Neural cell (in vitro differentiated cells): Measurements from ENCODE around the gene BTN2A1. TPM values are rescaled to one million over a fixed set of nuclear protein-coding genes. Genes with fewer than 3 reads are reported as not detected.
"Not testable (repeated sequence)": the region's sequence is repeated elsewhere in the genome, so short reads cannot be mapped to it uniquely, and the experiment has no call there.

Experiments
- H2AFZ ChIP-seq: fragments of 200-600, 300-800 bp; sonication (generic), shearing (Covaris generic); 2 replicates; pipeline ENCODE4 v1.6.0; 2014; ENCODE audit warnings: low read depth, mild to moderate bottlenecking, antibody characterized with exemption, low read length, moderate library complexity
- H3F3A ChIP-seq: fragments of 200-600 bp; shearing (Covaris generic); 2 replicates; pipeline ENCODE4 v1.6.1; 2016; ENCODE audit warnings: mild to moderate bottlenecking, moderate library complexity, mixed read lengths, antibody characterized with exemption, low read length; ENCODE audit not compliant: insufficient read depth, poor library complexity, severe bottlenecking
- H3K27ac ChIP-seq: fragments of 200-600, 300-800 bp; sonication (generic), shearing (Covaris generic); 2 replicates; pipeline ENCODE4 v1.5.1; 2014; ENCODE audit warnings: mild to moderate bottlenecking, low read length, moderate library complexity
- H3K27me3 ChIP-seq: fragments of 300-800, 200-600 bp; sonication (generic), shearing (Covaris generic); 2 replicates; pipeline ENCODE4 v1.6.0; 2014; ENCODE audit warnings: mild to moderate bottlenecking, low read depth, low read length, moderate library complexity; ENCODE audit not compliant: insufficient read depth
- H3K36me3 ChIP-seq: fragments of 300-800, 200-600 bp; sonication (generic), shearing (Covaris generic); 2 replicates; pipeline ENCODE4 v1.5.1; 2014; ENCODE audit warnings: mild to moderate bottlenecking, antibody characterized with exemption, low read length, moderate library complexity; ENCODE audit not compliant: insufficient read depth
- H3K4me2 ChIP-seq: fragments of 300-800, 200-600 bp; sonication (generic), shearing (Covaris generic); 2 replicates; pipeline ENCODE4 v1.6.0; 2014; ENCODE audit warnings: mild to moderate bottlenecking, low read length
- H3K4me3 ChIP-seq: fragments of 300-800, 200-600 bp; sonication (generic), shearing (Covaris generic); 2 replicates; pipeline ENCODE4 v1.5.1; 2014; ENCODE audit warnings: mild to moderate bottlenecking, low read length, moderate library complexity
- H3K79me2 ChIP-seq: fragments of 200-600 bp; shearing (Covaris generic); replicated peaks from 2 replicates; pipeline ENCODE4 v1.6.0; 2014; ENCODE audit warnings: mild to moderate bottlenecking, low read length, moderate library complexity; ENCODE audit not compliant: insufficient read depth
- H3K9ac ChIP-seq: fragments of 300-800, 200-600 bp; sonication (generic), shearing (Covaris generic); 2 replicates; pipeline ENCODE4 v1.6.1; 2016; ENCODE audit warnings: mild to moderate bottlenecking, low read length, mixed read lengths
- H3K9me2 ChIP-seq: fragments of 200-600 bp; shearing (Covaris generic); 2 replicates; pipeline ENCODE4 v1.6.1; 2016; ENCODE audit warnings: mild to moderate bottlenecking, low read length, mixed read lengths; ENCODE audit not compliant: insufficient read depth
- H3K9me3 ChIP-seq: fragments of 200-600, 300-800 bp; sonication (generic), shearing (Covaris generic); 2 replicates; pipeline ENCODE4 v1.6.1; 2016; ENCODE audit warnings: mild to moderate bottlenecking, mixed run types, low read length, moderate library complexity, mixed read lengths
- H4K20me1 ChIP-seq: fragments of 200-600 bp; shearing (Covaris generic); 2 replicates; pipeline ENCODE4 v1.6.1; 2016; ENCODE audit warnings: mild to moderate bottlenecking, mixed run types; ENCODE audit not compliant: insufficient read depth
- EP300 ChIP-seq: fragments of 450-650 bp; conservative IDR thresholded peaks from 2 replicates; pipeline ENCODE4 v1.6.1; 2014; ENCODE audit warnings: antibody characterized with exemption, mild to moderate bottlenecking, moderate library complexity; ENCODE audit not compliant: poor library complexity, severe bottlenecking
- EZH2 ChIP-seq: fragments of 200-600, 300-800 bp; shearing (Covaris generic), sonication (generic); IDR thresholded peaks from 2 replicates; pipeline ENCODE4 v1.6.1; 2014; ENCODE audit warnings: antibody characterized with exemption, low read length, borderline replicate concordance, mild to moderate bottlenecking; ENCODE audit not compliant: insufficient read depth, poor library complexity, severe bottlenecking
- MXI1 ChIP-seq: fragments of 450-650 bp; conservative IDR thresholded peaks from 2 replicates; pipeline ENCODE4 v1.6.1; 2014; ENCODE audit warnings: antibody characterized with exemption, mild to moderate bottlenecking; ENCODE audit not compliant: poor library complexity, severe bottlenecking
- POLR2AphosphoS5 ChIP-seq: IDR thresholded peaks from 2 replicates; pipeline ENCODE4 v1.6.1; 2012
- RAD21 ChIP-seq: fragments of 450-650 bp; conservative IDR thresholded peaks from 2 replicates; pipeline ENCODE4 v1.6.1; 2014; ENCODE audit warnings: antibody characterized with exemption, mild to moderate bottlenecking, moderate library complexity
- REST ChIP-seq: IDR thresholded peaks from 2 replicates; pipeline ENCODE4 v1.6.1; 2012; ENCODE audit warnings: borderline replicate concordance
- SMC3 ChIP-seq: fragments of 450-650 bp; conservative IDR thresholded peaks from 2 replicates; pipeline ENCODE4 v1.6.1; 2014; ENCODE audit warnings: antibody characterized with exemption, mild to moderate bottlenecking, moderate library complexity; ENCODE audit not compliant: poor library complexity
- TAF1 ChIP-seq: IDR thresholded peaks from 2 replicates; pipeline ENCODE4 v1.6.1; 2012; ENCODE audit warnings: low read depth
- polyA plus RNA-seq: library from polyadenylated mRNA; depleted of rRNA; stranded (reverse); fragments of >200 nt; gene quantifications from 2 replicates; pipeline ENCODE4 v1.2.3, GENCODE V29; 2014
- TF ChIP-seq, protein P1 (sequence below): fragments of 450-650 bp; IDR thresholded peaks from 2 replicates; pipeline ENCODE4 v1.5.1; 2014; ENCODE audit warnings: antibody characterized with exemption, mild to moderate bottlenecking, moderate library complexity; ENCODE audit not compliant: poor library complexity, severe bottlenecking

The BTN2A1 gene
- polyA plus RNA-seq, 1 donor from 2014 or later: 33.8 TPM

DNA sequence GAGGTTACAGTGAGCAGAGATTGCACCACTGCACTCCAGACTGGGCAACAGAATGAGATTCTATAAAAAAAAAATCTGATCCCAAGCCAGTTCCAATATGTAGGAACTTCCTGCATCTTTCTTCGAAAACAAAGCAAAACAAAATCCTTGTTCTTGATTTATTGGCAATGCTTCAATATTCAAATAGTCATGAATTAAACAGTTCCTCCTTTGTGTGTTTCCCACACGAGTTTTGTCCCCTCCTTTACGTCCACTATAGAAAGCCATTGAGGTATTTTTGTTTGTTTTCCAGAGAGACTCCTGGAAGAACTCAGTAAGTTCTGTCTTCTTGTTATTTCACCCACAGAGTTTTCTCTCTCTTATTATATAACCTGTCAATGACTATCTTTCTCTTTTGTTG is 49.9 kb downstream of the BTN2A1 start:
- Histone ChIP-seq H3F3A (no peaks in the 10 kb centered on the region), H3K36me3 (no peaks in the 10 kb centered on the region), H3K27ac (no peak overlapping the region), H3K4me2 (no peak overlapping the region), H2AFZ (no peak overlapping the region), H3K9me2 (no peaks in the 10 kb centered on the region), H3K79me2 (no peaks in the 10 kb centered on the region), H4K20me1 (no peaks in the 10 kb centered on the region), H3K27me3 (peaks cover 6% of the 10 kb centered on the region), H3K9ac (no peak overlapping the region), H3K4me3 (no peak overlapping the region), H3K9me3 (no peaks in the 10 kb centered on the region)
- TF ChIP-seq REST (no peak), POLR2AphosphoS5 (no peak), SMC3 (no peak), EZH2 (no peak), EP300 (no peak), TAF1 (no peak), RAD21 (no peak), MXI1 (no peak)
- TF ChIP-seq, protein P1, sequence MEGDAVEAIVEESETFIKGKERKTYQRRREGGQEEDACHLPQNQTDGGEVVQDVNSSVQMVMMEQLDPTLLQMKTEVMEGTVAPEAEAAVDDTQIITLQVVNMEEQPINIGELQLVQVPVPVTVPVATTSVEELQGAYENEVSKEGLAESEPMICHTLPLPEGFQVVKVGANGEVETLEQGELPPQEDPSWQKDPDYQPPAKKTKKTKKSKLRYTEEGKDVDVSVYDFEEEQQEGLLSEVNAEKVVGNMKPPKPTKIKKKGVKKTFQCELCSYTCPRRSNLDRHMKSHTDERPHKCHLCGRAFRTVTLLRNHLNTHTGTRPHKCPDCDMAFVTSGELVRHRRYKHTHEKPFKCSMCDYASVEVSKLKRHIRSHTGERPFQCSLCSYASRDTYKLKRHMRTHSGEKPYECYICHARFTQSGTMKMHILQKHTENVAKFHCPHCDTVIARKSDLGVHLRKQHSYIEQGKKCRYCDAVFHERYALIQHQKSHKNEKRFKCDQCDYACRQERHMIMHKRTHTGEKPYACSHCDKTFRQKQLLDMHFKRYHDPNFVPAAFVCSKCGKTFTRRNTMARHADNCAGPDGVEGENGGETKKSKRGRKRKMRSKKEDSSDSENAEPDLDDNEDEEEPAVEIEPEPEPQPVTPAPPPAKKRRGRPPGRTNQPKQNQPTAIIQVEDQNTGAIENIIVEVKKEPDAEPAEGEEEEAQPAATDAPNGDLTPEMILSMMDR: no peak

- H3K79me2 ChIP-seq, H3K9ac ChIP-seq, H3K4me3 ChIP-seq, H2AFZ ChIP-seq, H3K27me3 ChIP-seq, H3K27ac ChIP-seq, H3K36me3 ChIP-seq, H3K4me2 ChIP-seq, H3K9me2 ChIP-seq, H3F3A ChIP-seq, H4K20me1 ChIP-seq, H3K9me3 ChIP-seq: not testable (repeated sequence)
Measured at GRCh38 chr6:26511033-26511432, 53.3 kb downstream of the BTN2A1 start.

- Histone ChIP-seq H2AFZ (no peak overlapping the region), H3K27me3 (no peaks in the 10 kb centered on the region), H3K9me3 (no peaks in the 10 kb centered on the region), H3K36me3 (no peaks in the 10 kb centered on the region), H3K79me2 (no peaks in the 10 kb centered on the region), H3K4me2 (no peak overlapping the region), H3K4me3 (no peak overlapping the region), H3K27ac (no peak overlapping the region), H3F3A (no peaks in the 10 kb centered on the region), H3K9ac (no peak overlapping the region), H3K9me2 (no peaks in the 10 kb centered on the region), H4K20me1 (no peaks in the 10 kb centered on the region)
- TF ChIP-seq MXI1 (no peak), SMC3 (no peak), RAD21 (no peak), TAF1 (no peak), POLR2AphosphoS5 (no peak), EP300 (no peak), EZH2 (no peak), REST (no peak)
- TF ChIP-seq, protein P1: no peak
Measured at GRCh38 chr6:26514984-26515383, 57.2 kb downstream of the BTN2A1 start.
